ENCODE data around the gene HYDIN. TPM values are rescaled to one million over a fixed set of nuclear protein-coding genes. Genes with fewer than 3 reads are reported as not detected.

Gene HYDIN
- polyA plus RNA-seq = under 1 TPM; 0.02 to 0.20 TPM

GRCh38 chr16:71230122-71230845, at the start of gene HYDIN:
Gene HYDIN (minus strand): TSS chr16:71230722. CDS start chr16:71186895, 43,827 bp downstream.
- Histone ChIP-seq H3K27ac (ENCODE audit: low read depth in 2 of 2, low read length in 1 of 2) (no peak within 1 kb of the TSS), H3K36me3 (ENCODE audit: control insufficient read depth in 2 of 2, insufficient read depth in 2 of 2, low read length in 1 of 2) (no peaks in the 10 kb centered on the region), H3K9me3 (ENCODE audit: control insufficient read depth in 2 of 2, insufficient read depth in 1 of 2, low read depth in 1 of 2, low read length in 1 of 2) (peaks cover 2 to 5% of the 10 kb centered on the region in 2 donors), H3K4me3 (ENCODE audit: low read depth in 1 of 2, low read length in 2 of 2) (no peak within 1 kb of the TSS), H3K4me1 (ENCODE audit: control insufficient read depth in 2 of 2, insufficient read depth in 2 of 2, low read length in 1 of 2) (no peaks in the 10 kb centered on the region), H3K27me3 (ENCODE audit: control insufficient read depth in 1 of 2, insufficient read depth in 2 of 2, low read length in 2 of 2) (peaks cover 0 to 2% of the 10 kb centered on the region in 2 donors)
- 10 to 14% methylated on average over 38 of the region's 38 CpGs for WGBS, 2 donors

- WGBS, 2 donors = 77 to 80% methylated on average over 4 of the region's 4 CpGs
- no peak overlapping the region for H3K4me3 ChIP-seq (ENCODE audit: low read depth in 1 of 2, low read length in 2 of 2)
Observed at GRCh38 chr16:71276589-71277334, 46.2 kb upstream of the HYDIN start.

GRCh38 chr16:71273384-71273783, 42.9 kb upstream of the HYDIN start:
- Histone ChIP-seq H3K4me3 (ENCODE audit: low read depth in 1 of 2, low read length in 2 of 2) (no peak overlapping the region), H3K27ac (ENCODE audit: low read depth in 2 of 2, low read length in 1 of 2) (no peak overlapping the region), H3K27me3 (ENCODE audit: control insufficient read depth in 1 of 2, insufficient read depth in 2 of 2, low read length in 2 of 2) (no peaks in the 10 kb centered on the region), H3K36me3 (ENCODE audit: control insufficient read depth in 2 of 2, insufficient read depth in 2 of 2, low read length in 1 of 2) (no peaks in the 10 kb centered on the region), H3K9me3 (ENCODE audit: control insufficient read depth in 2 of 2, insufficient read depth in 1 of 2, low read depth in 1 of 2, low read length in 1 of 2) (no peaks in the 10 kb centered on the region), H3K4me1 (ENCODE audit: control insufficient read depth in 2 of 2, insufficient read depth in 2 of 2, low read length in 1 of 2) (no peaks in the 10 kb centered on the region)
- 96 to 98% methylated on average over 1 of the region's 1 CpG for WGBS, 2 donors

More at GRCh38 chr16:71276589-71277334, 46.2 kb upstream of the HYDIN start:
- Histone ChIP-seq H3K9me3 (ENCODE audit: control insufficient read depth in 2 of 2, insufficient read depth in 1 of 2, low read depth in 1 of 2, low read length in 1 of 2) (no peaks in the 10 kb centered on the region), H3K27me3 (ENCODE audit: control insufficient read depth in 1 of 2, insufficient read depth in 2 of 2, low read length in 2 of 2) (no peaks in the 10 kb centered on the region), H3K36me3 (ENCODE audit: control insufficient read depth in 2 of 2, insufficient read depth in 2 of 2, low read length in 1 of 2) (no peaks in the 10 kb centered on the region), H3K27ac (ENCODE audit: low read depth in 2 of 2, low read length in 1 of 2) (no peak overlapping the region), H3K4me1 (ENCODE audit: control insufficient read depth in 2 of 2, insufficient read depth in 2 of 2, low read length in 1 of 2) (no peaks in the 10 kb centered on the region)

- WGBS, 2 donors = 37 to 48% methylated on average over 3 of the region's 3 CpGs
Observed at GRCh38 chr16:71264299-71264698, 33.8 kb upstream of the HYDIN start.

GRCh38 chr16:71263582-71263981, 33.1 kb upstream of the HYDIN start:
- Histone ChIP-seq H3K4me1 (ENCODE audit: control insufficient read depth in 2 of 2, insufficient read depth in 2 of 2, low read length in 1 of 2) (no peaks in the 10 kb centered on the region), H3K9me3 (ENCODE audit: control insufficient read depth in 2 of 2, insufficient read depth in 1 of 2, low read depth in 1 of 2, low read length in 1 of 2) (no peaks in the 10 kb centered on the region), H3K27ac (ENCODE audit: low read depth in 2 of 2, low read length in 1 of 2) (no peak overlapping the region), H3K36me3 (ENCODE audit: control insufficient read depth in 2 of 2, insufficient read depth in 2 of 2, low read length in 1 of 2) (no peaks in the 10 kb centered on the region), H3K4me3 (ENCODE audit: low read depth in 1 of 2, low read length in 2 of 2) (no peak overlapping the region), H3K27me3 (ENCODE audit: control insufficient read depth in 1 of 2, insufficient read depth in 2 of 2, low read length in 2 of 2) (no peaks in the 10 kb centered on the region)
- WGBS, 2 donors = 73 to 87% methylated on average over 3 of the region's 3 CpGs

More at GRCh38 chr16:71264299-71264698, 33.8 kb upstream of the HYDIN start:
- Histone ChIP-seq H3K36me3 (ENCODE audit: control insufficient read depth in 2 of 2, insufficient read depth in 2 of 2, low read length in 1 of 2) (no peaks in the 10 kb centered on the region), H3K4me1 (ENCODE audit: control insufficient read depth in 2 of 2, insufficient read depth in 2 of 2, low read length in 1 of 2) (no peaks in the 10 kb centered on the region), H3K27me3 (ENCODE audit: control insufficient read depth in 1 of 2, insufficient read depth in 2 of 2, low read length in 2 of 2) (no peaks in the 10 kb centered on the region), H3K4me3 (ENCODE audit: low read depth in 1 of 2, low read length in 2 of 2) (no peak overlapping the region), H3K9me3 (ENCODE audit: control insufficient read depth in 2 of 2, insufficient read depth in 1 of 2, low read depth in 1 of 2, low read length in 1 of 2) (no peaks in the 10 kb centered on the region), H3K27ac (ENCODE audit: low read depth in 2 of 2, low read length in 1 of 2) (no peak overlapping the region)

GRCh38 chr16:71262391-71262790, 31.9 kb upstream of the HYDIN start:
- no peak overlapping the region for H3K4me3 ChIP-seq (ENCODE audit: low read depth in 1 of 2, low read length in 2 of 2)
- no peaks in the 10 kb centered on the region for H3K9me3 ChIP-seq (ENCODE audit: control insufficient read depth in 2 of 2, insufficient read depth in 1 of 2, low read depth in 1 of 2, low read length in 1 of 2)
- no peaks in the 10 kb centered on the region for H3K27me3 ChIP-seq (ENCODE audit: control insufficient read depth in 1 of 2, insufficient read depth in 2 of 2, low read length in 2 of 2)
- H3K4me1 ChIP-seq (ENCODE audit: control insufficient read depth in 2 of 2, insufficient read depth in 2 of 2, low read length in 1 of 2) = no peaks in the 10 kb centered on the region
- no peak overlapping the region for H3K27ac ChIP-seq (ENCODE audit: low read depth in 2 of 2, low read length in 1 of 2)
- whole genome bisulfite sequencing, 2 donors = 86 to 87% methylated on average over 5 of the region's 5 CpGs
- no peaks in the 10 kb centered on the region for H3K36me3 ChIP-seq (ENCODE audit: control insufficient read depth in 2 of 2, insufficient read depth in 2 of 2, low read length in 1 of 2)

- H3K4me1 ChIP-seq (ENCODE audit: control insufficient read depth in 2 of 2, insufficient read depth in 2 of 2, low read length in 1 of 2) = no peaks in the 10 kb centered on the region
- H3K36me3 ChIP-seq (ENCODE audit: control insufficient read depth in 2 of 2, insufficient read depth in 2 of 2, low read length in 1 of 2) = no peaks in the 10 kb centered on the region
- no peak overlapping the region for H3K4me3 ChIP-seq (ENCODE audit: low read depth in 1 of 2, low read length in 2 of 2)
- H3K27me3 ChIP-seq (ENCODE audit: control insufficient read depth in 1 of 2, insufficient read depth in 2 of 2, low read length in 2 of 2) = no peaks in the 10 kb centered on the region
- no peaks in the 10 kb centered on the region for H3K9me3 ChIP-seq (ENCODE audit: control insufficient read depth in 2 of 2, insufficient read depth in 1 of 2, low read depth in 1 of 2, low read length in 1 of 2)
- no peak overlapping the region for H3K27ac ChIP-seq (ENCODE audit: low read depth in 2 of 2, low read length in 1 of 2)
Observed at GRCh38 chr16:71260995-71261394, 30.5 kb upstream of the HYDIN start.

- Histone ChIP-seq H3K36me3 (ENCODE audit: control insufficient read depth in 2 of 2, insufficient read depth in 2 of 2, low read length in 1 of 2) (no peaks in the 10 kb centered on the region), H3K9me3 (ENCODE audit: control insufficient read depth in 2 of 2, insufficient read depth in 1 of 2, low read depth in 1 of 2, low read length in 1 of 2) (no peaks in the 10 kb centered on the region), H3K27ac (ENCODE audit: low read depth in 2 of 2, low read length in 1 of 2) (no peak overlapping the region), H3K4me3 (ENCODE audit: low read depth in 1 of 2, low read length in 2 of 2) (no peak overlapping the region), H3K27me3 (ENCODE audit: control insufficient read depth in 1 of 2, insufficient read depth in 2 of 2, low read length in 2 of 2) (no peaks in the 10 kb centered on the region), H3K4me1 (ENCODE audit: control insufficient read depth in 2 of 2, insufficient read depth in 2 of 2, low read length in 1 of 2) (no peaks in the 10 kb centered on the region)
- WGBS, 2 donors = 70 to 71% methylated on average over 5 of the region's 5 CpGs
Observed at GRCh38 chr16:71259086-71259485, 28.6 kb upstream of the HYDIN start.

GRCh38 chr16:71258372-71258771, 27.9 kb upstream of the HYDIN start:
- Histone ChIP-seq H3K4me3 (ENCODE audit: low read depth in 1 of 2, low read length in 2 of 2) (no peak overlapping the region), H3K4me1 (ENCODE audit: control insufficient read depth in 2 of 2, insufficient read depth in 2 of 2, low read length in 1 of 2) (no peaks in the 10 kb centered on the region), H3K36me3 (ENCODE audit: control insufficient read depth in 2 of 2, insufficient read depth in 2 of 2, low read length in 1 of 2) (no peaks in the 10 kb centered on the region), H3K27me3 (ENCODE audit: control insufficient read depth in 1 of 2, insufficient read depth in 2 of 2, low read length in 2 of 2) (no peaks in the 10 kb centered on the region), H3K9me3 (ENCODE audit: control insufficient read depth in 2 of 2, insufficient read depth in 1 of 2, low read depth in 1 of 2, low read length in 1 of 2) (no peaks in the 10 kb centered on the region), H3K27ac (ENCODE audit: low read depth in 2 of 2, low read length in 1 of 2) (no peak overlapping the region)
- 44 to 63% methylated on average over 1 of the region's 1 CpG for WGBS, 2 donors

All from esophagus (tissue), 2 donors.